ENCODE measurements around the gene ERC2.

DNA sequence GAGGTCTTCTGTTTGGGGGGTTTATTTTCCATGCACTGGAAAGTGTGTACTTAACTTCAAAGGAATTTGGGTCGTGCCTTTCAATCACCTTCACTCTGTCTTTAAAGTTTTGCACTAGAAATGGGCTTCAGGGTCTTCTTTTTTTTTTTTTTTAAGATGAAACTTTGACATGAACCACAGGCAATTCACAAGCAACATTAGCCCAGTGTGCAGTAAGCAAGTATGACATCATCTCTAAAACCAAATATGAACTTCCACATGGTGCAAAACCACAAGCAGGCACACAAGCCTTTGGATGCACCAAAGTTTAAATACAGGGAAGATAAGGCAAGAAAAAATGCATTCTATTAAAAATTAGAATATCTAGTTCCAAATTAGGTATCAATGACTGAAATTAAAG, 381.9 kb downstream of the ERC2 start:
- no peak for TF ChIP-seq RAD21 (IDR thresholded peaks at IDR 0.05; ENCODE audit: low read depth)
- no peak for TF ChIP-seq TEAD4 (IDR thresholded peaks at IDR 0.05)
- TF ChIP-seq, protein P1, sequence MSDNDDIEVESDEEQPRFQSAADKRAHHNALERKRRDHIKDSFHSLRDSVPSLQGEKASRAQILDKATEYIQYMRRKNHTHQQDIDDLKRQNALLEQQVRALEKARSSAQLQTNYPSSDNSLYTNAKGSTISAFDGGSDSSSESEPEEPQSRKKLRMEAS (IDR thresholded peaks at IDR 0.05): no peak
- TF ChIP-seq YY1 (IDR thresholded peaks at IDR 0.05; ENCODE audit: low read depth): no peak
- no peak for TF ChIP-seq EP300 (IDR thresholded peaks at IDR 0.05; ENCODE audit: borderline replicate concordance)
- TF ChIP-seq CEBPB (IDR thresholded peaks at IDR 0.05): no peak
- TF ChIP-seq, protein P2, sequence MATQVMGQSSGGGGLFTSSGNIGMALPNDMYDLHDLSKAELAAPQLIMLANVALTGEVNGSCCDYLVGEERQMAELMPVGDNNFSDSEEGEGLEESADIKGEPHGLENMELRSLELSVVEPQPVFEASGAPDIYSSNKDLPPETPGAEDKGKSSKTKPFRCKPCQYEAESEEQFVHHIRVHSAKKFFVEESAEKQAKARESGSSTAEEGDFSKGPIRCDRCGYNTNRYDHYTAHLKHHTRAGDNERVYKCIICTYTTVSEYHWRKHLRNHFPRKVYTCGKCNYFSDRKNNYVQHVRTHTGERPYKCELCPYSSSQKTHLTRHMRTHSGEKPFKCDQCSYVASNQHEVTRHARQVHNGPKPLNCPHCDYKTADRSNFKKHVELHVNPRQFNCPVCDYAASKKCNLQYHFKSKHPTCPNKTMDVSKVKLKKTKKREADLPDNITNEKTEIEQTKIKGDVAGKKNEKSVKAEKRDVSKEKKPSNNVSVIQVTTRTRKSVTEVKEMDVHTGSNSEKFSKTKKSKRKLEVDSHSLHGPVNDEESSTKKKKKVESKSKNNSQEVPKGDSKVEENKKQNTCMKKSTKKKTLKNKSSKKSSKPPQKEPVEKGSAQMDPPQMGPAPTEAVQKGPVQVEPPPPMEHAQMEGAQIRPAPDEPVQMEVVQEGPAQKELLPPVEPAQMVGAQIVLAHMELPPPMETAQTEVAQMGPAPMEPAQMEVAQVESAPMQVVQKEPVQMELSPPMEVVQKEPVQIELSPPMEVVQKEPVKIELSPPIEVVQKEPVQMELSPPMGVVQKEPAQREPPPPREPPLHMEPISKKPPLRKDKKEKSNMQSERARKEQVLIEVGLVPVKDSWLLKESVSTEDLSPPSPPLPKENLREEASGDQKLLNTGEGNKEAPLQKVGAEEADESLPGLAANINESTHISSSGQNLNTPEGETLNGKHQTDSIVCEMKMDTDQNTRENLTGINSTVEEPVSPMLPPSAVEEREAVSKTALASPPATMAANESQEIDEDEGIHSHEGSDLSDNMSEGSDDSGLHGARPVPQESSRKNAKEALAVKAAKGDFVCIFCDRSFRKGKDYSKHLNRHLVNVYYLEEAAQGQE (IDR thresholded peaks at IDR 0.05; ENCODE audit: low read depth): no peak
- no peak for TF ChIP-seq NFIC (IDR thresholded peaks at IDR 0.05)
- no peak for TF ChIP-seq ZBTB7A (IDR thresholded peaks at IDR 0.05; ENCODE audit: low read depth)
- TF ChIP-seq TCF12 (IDR thresholded peaks at IDR 0.05; ENCODE audit: low read depth): no peak
- no peak for TF ChIP-seq CREB1 (IDR thresholded peaks at IDR 0.05; ENCODE audit: low read depth)

All from Ishikawa (cell line).